Mesendoderm (in vitro differentiated cells): ENCODE data around the gene SLX4.

ENCODE experiments used
- DNase-seq: peaks from one replicate; pipeline ENCODE4 v3.0.0; 2013
- H2AK5ac ChIP-seq: 2 replicates; pipeline ENCODE4 v1.6.1; 2013; ENCODE audit warnings: low read length, inconsistent platforms
- H2BK120ac ChIP-seq: 2 replicates; pipeline ENCODE4 v1.6.1; 2013; ENCODE audit warnings: low read depth, mild to moderate bottlenecking, low read length, moderate library complexity, mixed read lengths
- H2BK15ac ChIP-seq: replicated peaks from 2 replicates; pipeline ENCODE4 v1.6.1; 2013; ENCODE audit warnings: low read depth, mild to moderate bottlenecking, moderate library complexity
- H2BK5ac ChIP-seq: 2 replicates; pipeline ENCODE4 v1.6.1; 2013; ENCODE audit warnings: low read length, inconsistent platforms
- H3K18ac ChIP-seq: 2 replicates; pipeline ENCODE4 v1.6.1; 2013; ENCODE audit warnings: mild to moderate bottlenecking, low read length, mixed read lengths
- H3K23ac ChIP-seq: one replicate; pipeline ENCODE4 v1.6.1; 2013; ENCODE audit warnings: low read length
- H3K27ac ChIP-seq: 2 replicates; pipeline ENCODE4 v1.5.1; 2013; ENCODE audit warnings: low read depth, mild to moderate bottlenecking, inconsistent platforms, low read length, moderate library complexity
- H3K27me3 ChIP-seq: 2 replicates; pipeline ENCODE4 v1.6.1; 2013; ENCODE audit warnings: low read length, control low read depth, mild to moderate bottlenecking, inconsistent platforms; ENCODE audit not compliant: insufficient read depth, poor library complexity
- H3K36me3 ChIP-seq: 2 replicates; pipeline ENCODE4 v1.6.1; 2013; ENCODE audit warnings: low read length, inconsistent platforms; ENCODE audit not compliant: control insufficient read depth, insufficient read depth
- H3K4ac ChIP-seq: one replicate; pipeline ENCODE4 v1.6.1; 2013; ENCODE audit warnings: low read depth, mild to moderate bottlenecking, low read length, moderate library complexity
- H3K4me1 ChIP-seq: 2 replicates; pipeline ENCODE4 v1.6.1; 2013; ENCODE audit warnings: low read depth, low read length, inconsistent platforms; ENCODE audit not compliant: control insufficient read depth
- H3K4me2 ChIP-seq: 2 replicates; pipeline ENCODE4 v1.6.1; 2013; ENCODE audit warnings: low read length
- H3K4me3 ChIP-seq: 2 replicates; pipeline ENCODE4 v1.5.1; 2013; ENCODE audit warnings: mild to moderate bottlenecking, low read length
- H3K56ac ChIP-seq: one replicate; pipeline ENCODE4 v1.6.1; 2013; ENCODE audit warnings: low read length
- H3K79me1 ChIP-seq: 2 replicates; pipeline ENCODE4 v1.6.1; 2013; ENCODE audit warnings: low read length, inconsistent platforms
- H3K79me2 ChIP-seq: 2 replicates; pipeline ENCODE4 v1.6.1; 2013; ENCODE audit warnings: mild to moderate bottlenecking, low read length; ENCODE audit not compliant: control insufficient read depth, insufficient read depth
- H3K9ac ChIP-seq: 2 replicates; pipeline ENCODE4 v1.6.1; 2013; ENCODE audit warnings: low read length, inconsistent platforms
- H4K5ac ChIP-seq: one replicate; pipeline ENCODE4 v1.6.1; 2013; ENCODE audit warnings: low read length
- H4K8ac ChIP-seq: one replicate; pipeline ENCODE4 v1.6.1; 2013; ENCODE audit warnings: low read depth, mild to moderate bottlenecking, control low read depth, low read length, moderate library complexity
- WGBS: extraction: QIAGEN DNeasy Blood & Tissue Kit; methylation state at CpG from one replicate; pipeline ENCODE4 v1.1.7; 2013; ENCODE audit warnings: low lambda C conversion rate, missing lambda C conversion rate; ENCODE audit not compliant: insufficient coverage; ENCODE audit errors: extremely low coverage; 5-methylcytosine and 5-hydroxymethylcytosine counted together

The SLX4 gene

GRCh38 chr16:3637371-3637923 lies 26.0 kb upstream of the SLX4 start:
- no CpG with 5 or more reads among the region's 3 CpGs for WGBS
- peak overlapping the region; percentile 52 for H3K27ac ChIP-seq

GRCh38 chr16:3625911-3626732 lies 14.7 kb upstream of the SLX4 start:
- Histone ChIP-seq H3K27ac (no peak overlapping the region), H2AK5ac (no peak overlapping the region), H3K23ac (no peak overlapping the region), H3K36me3 (no peaks in the 10 kb centered on the region), H3K4me1 (no peaks in the 10 kb centered on the region), H4K5ac (no peak overlapping the region), H3K27me3 (no peaks in the 10 kb centered on the region), H3K4ac (no peak overlapping the region), H3K79me2 (no peaks in the 10 kb centered on the region), H2BK15ac (no peak overlapping the region), H2BK5ac (no peak overlapping the region), H3K4me3 (no peak overlapping the region), H3K4me2 (no peak overlapping the region), H3K18ac (no peak overlapping the region), H4K8ac (no peak overlapping the region), H3K79me1 (no peaks in the 10 kb centered on the region), H3K56ac (no peak overlapping the region), H2BK120ac (no peak overlapping the region), H3K9ac (no peak overlapping the region)
- WGBS, result no CpG with 5 or more reads among the region's 4 CpGs
- DNase-seq, result no peak

More at GRCh38 chr16:3637371-3637923, 26.0 kb upstream of the SLX4 start:
- Histone ChIP-seq H2BK15ac (no peak overlapping the region), H4K8ac (peak overlapping the region; percentile 91), H3K4me3 (no peak overlapping the region), H3K18ac (peak overlapping the region; percentile 25), H3K23ac (no peak overlapping the region), H2BK5ac (peak overlapping the region; percentile 26), H3K4ac (no peak overlapping the region), H3K79me2 (no peaks in the 10 kb centered on the region), H3K9ac (peak overlapping the region; percentile 45), H3K36me3 (no peaks in the 10 kb centered on the region), H3K4me2 (no peak overlapping the region), H3K79me1 (peaks cover 2% of the 10 kb centered on the region), H3K4me1 (peaks cover 7% of the 10 kb centered on the region), H2BK120ac (no peak overlapping the region), H3K27me3 (no peaks in the 10 kb centered on the region), H4K5ac (no peak overlapping the region), H3K56ac (peak overlapping the region; percentile 70), H2AK5ac (no peak overlapping the region)
- peak; percentile 73 for DNase-seq

GRCh38 chr16:3625331-3625730 lies 13.9 kb upstream of the SLX4 start:
- no peak overlapping the region for H3K23ac ChIP-seq
- no peak overlapping the region for H3K9ac ChIP-seq
- WGBS, result no CpG with 5 or more reads among the region's 5 CpGs
- no peaks in the 10 kb centered on the region for H3K36me3 ChIP-seq
- no peaks in the 10 kb centered on the region for H3K79me2 ChIP-seq
- H3K4ac ChIP-seq, result no peak overlapping the region
- H4K5ac ChIP-seq, result no peak overlapping the region
- no peak overlapping the region for H3K18ac ChIP-seq
- DNase-seq, result no peak
- H3K27ac ChIP-seq, result no peak overlapping the region
- no peaks in the 10 kb centered on the region for H3K4me1 ChIP-seq
- no peak overlapping the region for H2BK5ac ChIP-seq
- no peaks in the 10 kb centered on the region for H3K27me3 ChIP-seq
- H3K79me1 ChIP-seq, result no peaks in the 10 kb centered on the region
- no peak overlapping the region for H2AK5ac ChIP-seq
- no peak overlapping the region for H4K8ac ChIP-seq
- no peak overlapping the region for H2BK120ac ChIP-seq
- no peak overlapping the region for H3K56ac ChIP-seq
- H3K4me2 ChIP-seq, result no peak overlapping the region
- H3K4me3 ChIP-seq, result no peak overlapping the region
- H2BK15ac ChIP-seq, result no peak overlapping the region

- Histone ChIP-seq H4K5ac (no peak overlapping the region), H3K4me2 (no peak overlapping the region), H3K4ac (no peak overlapping the region), H3K79me2 (no peaks in the 10 kb centered on the region), H3K23ac (no peak overlapping the region), H3K79me1 (no peaks in the 10 kb centered on the region), H3K9ac (no peak overlapping the region), H2AK5ac (no peak overlapping the region), H3K36me3 (no peaks in the 10 kb centered on the region), H2BK15ac (no peak overlapping the region), H3K18ac (no peak overlapping the region), H3K27ac (no peak overlapping the region), H3K56ac (no peak overlapping the region), H3K4me3 (no peak overlapping the region), H3K27me3 (no peaks in the 10 kb centered on the region), H2BK5ac (no peak overlapping the region), H3K4me1 (no peaks in the 10 kb centered on the region), H2BK120ac (no peak overlapping the region), H4K8ac (no peak overlapping the region)
- no CpG with 5 or more reads among the region's 3 CpGs for WGBS
- no peak for DNase-seq
Measured at GRCh38 chr16:3623642-3624041, 12.2 kb upstream of the SLX4 start.

GRCh38 chr16:3618769-3619141 lies 7.3 kb upstream of the SLX4 start:
- no peak overlapping the region for H3K27ac ChIP-seq
- H3K18ac ChIP-seq, result no peak overlapping the region
- no peak overlapping the region for H3K9ac ChIP-seq
- no peak overlapping the region for H3K4me2 ChIP-seq
- H3K36me3 ChIP-seq, result no peaks in the 10 kb centered on the region
- no peak overlapping the region for H3K23ac ChIP-seq
- no peaks in the 10 kb centered on the region for H3K27me3 ChIP-seq
- no peak overlapping the region for H3K56ac ChIP-seq
- H3K4me1 ChIP-seq, result no peaks in the 10 kb centered on the region
- no peak overlapping the region for H3K4me3 ChIP-seq
- no peak overlapping the region for H2BK15ac ChIP-seq
- WGBS, result no CpG with 5 or more reads among the region's 3 CpGs
- no peak overlapping the region for H2BK5ac ChIP-seq
- no peak for DNase-seq
- peaks cover 10% of the 10 kb centered on the region for H3K79me2 ChIP-seq
- H2BK120ac ChIP-seq, result no peak overlapping the region
- no peak overlapping the region for H4K5ac ChIP-seq
- peaks cover 6% of the 10 kb centered on the region for H3K79me1 ChIP-seq
- no peak overlapping the region for H4K8ac ChIP-seq
- H2AK5ac ChIP-seq, result no peak overlapping the region
- H3K4ac ChIP-seq, result no peak overlapping the region
